ENCODE results near the gene TGIF2. TPM values are rescaled to one million over a fixed set of nuclear protein-coding genes. Genes with fewer than 3 reads are reported as not detected.

TGIF2 gene
- total and polyA plus RNA-seq, 2 of the 4 experiments (the other 2 are of a cell fraction): 9.7 to 12.7 TPM

DNA sequence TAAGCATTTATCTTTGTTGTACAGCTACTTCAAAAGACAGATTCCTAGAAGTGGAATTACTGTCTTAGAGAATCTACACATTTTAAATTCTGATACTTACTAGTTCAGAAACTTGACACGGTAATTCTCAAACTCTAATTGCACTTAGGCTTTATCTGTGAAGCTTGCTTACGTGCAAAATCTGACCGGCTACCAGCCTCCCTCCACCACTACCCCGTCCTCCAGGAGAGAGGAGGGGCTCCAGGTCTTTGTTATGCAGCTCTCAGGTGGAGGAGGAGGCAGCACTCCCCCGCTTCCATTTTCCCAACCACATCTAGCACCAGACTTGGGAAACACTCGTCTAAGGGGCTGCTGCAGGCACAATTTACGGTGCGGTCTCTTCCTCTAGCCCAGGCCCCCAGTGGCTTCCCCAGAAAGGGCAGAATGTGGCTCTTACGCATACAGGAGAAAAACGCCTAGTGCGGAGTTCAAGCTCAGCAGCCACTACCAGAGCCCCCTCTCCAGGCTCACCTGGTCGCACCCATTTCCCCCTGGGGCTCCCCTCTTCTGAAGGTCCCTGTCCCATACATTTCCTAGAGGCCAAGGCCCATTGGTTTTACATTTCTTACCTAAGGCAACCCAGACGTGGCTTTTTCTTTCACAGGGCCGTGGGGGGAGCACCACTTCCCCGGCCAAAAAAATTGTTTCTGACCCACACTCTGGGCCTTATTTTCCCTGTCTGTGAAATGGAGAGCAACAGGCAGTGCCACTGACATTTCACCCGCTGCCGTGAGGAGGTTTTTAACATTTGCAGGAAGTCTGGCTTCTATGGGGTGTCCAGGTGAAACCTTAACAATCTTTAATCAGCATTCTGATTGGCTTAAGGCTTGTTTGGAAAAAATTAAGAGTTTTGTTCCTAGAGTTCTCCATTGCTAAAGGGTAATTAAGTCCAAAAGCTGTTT, 1.6 kb upstream of the TGIF2 start (continued):
- TF ChIP-seq CTCF (conservative IDR thresholded peaks at IDR 0.05; ENCODE audit: low read depth, low read length) (no peak), MXI1 (IDR thresholded peaks at IDR 0.05; ENCODE audit: borderline replicate concordance, low read depth, low read length) (no peak)

Data from IMR-90 (cell line).